Caco-2 (cell line): ENCODE results near the gene HORMAD2. TPM values are rescaled to one million over a fixed set of nuclear protein-coding genes. Genes with fewer than 3 reads are reported as not detected.
A peak's percentile ranks its signal among the peaks of the same experiment; 100 is the strongest.
"Not testable (repeated sequence)": the region's sequence is repeated elsewhere in the genome, so short reads cannot be mapped to it uniquely, and the experiment has no call there.

ENCODE experiments used
- BruUV-seq: library from RNA; stranded (reverse); fragments of 400-500 nt; replicated peaks from 2 replicates; lab custom pipeline; 2021; lab: Mats Ljungman, UMichigan
- CTCF ChIA-PET: fragments of 300-600 bp; sonication (Branson Sonifier 250); formaldehyde crosslinking; loops from one replicate; lab custom pipeline; 2022; ENCODE audit warnings: antibody characterized with exemption; lab: Charles Lee
- POLR2A ChIA-PET: fragments of 300-600 bp; sonication (Branson Sonifier 250); formaldehyde crosslinking; loops from one replicate; lab custom pipeline; 2022; ENCODE audit warnings: antibody characterized with exemption; lab: Charles Lee
- DNase-seq, 2 experiments: peaks; one replicate each; pipeline versions ENCODE4 v3.0.0 to v3.0.0-alpha.2; 2020 to 2022
- H3K27me3 ChIP-seq: replicated peaks from 2 replicates; pipeline ENCODE4 v1.6.0; 2011; ENCODE audit warnings: low read length; ENCODE audit not compliant: control insufficient read depth, insufficient read depth
- H3K36me3 ChIP-seq: 2 replicates; pipeline ENCODE4 v1.5.1; 2011; ENCODE audit warnings: low read length; ENCODE audit not compliant: control insufficient read depth, insufficient read depth
- H3K4me1 ChIP-seq: fragments of 250-450 bp; sonication (Bioruptor Pico); 2 replicates; pipeline ENCODE4 v1.5.1; 2020; ENCODE audit warnings: mild to moderate bottlenecking
- H3K4me3 ChIP-seq: 2 replicates; pipeline ENCODE4 v1.5.1; 2011; ENCODE audit warnings: low read depth, mild to moderate bottlenecking, control low read depth, low read length
- H3K9me3 ChIP-seq: fragments of 250-450 bp; sonication (Bioruptor Pico); 2 replicates; pipeline ENCODE4 v1.5.1; 2020; ENCODE audit warnings: mild to moderate bottlenecking, moderate library complexity
- H3K27ac Mint-ChIP-seq: one replicate; pipeline ENCODE4 v1.8.0; 2022; ENCODE audit warnings: mixed read lengths; ENCODE audit not compliant: unreplicated experiment
- H3K27me3 Mint-ChIP-seq: one replicate; pipeline ENCODE4 v1.8.0; 2022; ENCODE audit warnings: mixed read lengths; ENCODE audit not compliant: insufficient read depth, unreplicated experiment
- H3K36me3 Mint-ChIP-seq: one replicate; pipeline ENCODE4 v1.8.0; 2022; ENCODE audit warnings: mild to moderate bottlenecking, mixed read lengths; ENCODE audit not compliant: insufficient read depth, unreplicated experiment
- H3K4me1 Mint-ChIP-seq: one replicate; pipeline ENCODE4 v1.8.0; 2022; ENCODE audit warnings: low read depth, mixed read lengths; ENCODE audit not compliant: unreplicated experiment
- H3K4me3 Mint-ChIP-seq: one replicate; pipeline ENCODE4 v1.8.0; 2022; ENCODE audit warnings: mild to moderate bottlenecking, moderate library complexity, mixed read lengths; ENCODE audit not compliant: unreplicated experiment
- H3K9me3 Mint-ChIP-seq: one replicate; pipeline ENCODE4 v1.8.0; 2022; ENCODE audit warnings: mixed read lengths; ENCODE audit not compliant: unreplicated experiment
- CTCF ChIP-seq, 2 experiments: fragments of 200-600 bp in 1 of 2; IDR thresholded peaks; 1 replicate in 1 of 2; 2 replicates in 1 of 2; pipeline versions ENCODE4 v1.5.1 to v1.8.0; 2011 to 2022; ENCODE audit warnings: antibody characterized with exemption in 1 of 2, control low read depth in 1 of 2, inconsistent platforms in 1 of 2, low read depth in 1 of 2, low read length in 1 of 2, mild to moderate bottlenecking in 1 of 2, moderate library complexity in 1 of 2; ENCODE audit not compliant: insufficient read depth in 1 of 2, severe bottlenecking in 1 of 2, unreplicated experiment in 1 of 2
- intact Hi-C: fragments of 100-400 bp; cut with micrococcal nuclease; formaldehyde crosslinking; loops from one replicate; pipeline ENCODE4 v1.10.0; 2022; ENCODE audit not compliant: unreplicated experiment
- total RNA-seq: library from RNA; stranded (reverse); gene quantifications from 2 replicates; pipeline ENCODE4 v1.2.3, GENCODE V29; 2022

Gene HORMAD2
- total RNA-seq, 1 experiment from 2014 or later = 3.1 TPM

- Mint-ChIP-seq H3K4me3 (peak overlapping the region; percentile 59), H3K9me3 (no peaks in the 10 kb centered on the region), H3K4me1 (peaks cover 33% of the 10 kb centered on the region), H3K27me3 (no peaks in the 10 kb centered on the region), H3K36me3 (no peaks in the 10 kb centered on the region), H3K27ac (peak overlapping the region; percentile 63)
- Histone ChIP-seq H3K4me1 (peaks cover 27% of the 10 kb centered on the region), H3K9me3 (no peaks in the 10 kb centered on the region), H3K27me3 (no peaks in the 10 kb centered on the region), H3K4me3 (no peak overlapping the region), H3K36me3 (no peaks in the 10 kb centered on the region)
- DNase-seq = no peak
- intact Hi-C loops = no loop called here
- no peak for TF ChIP-seq CTCF (IDR thresholded peaks at IDR 0.05; ENCODE audit: insufficient read depth in 1 of 2, low read depth in 1 of 2, low read length in 1 of 2, severe bottlenecking in 1 of 2, unreplicated experiment in 1 of 2)
- POLR2A ChIA-PET = no interaction called here
- TSS peak; percentile 14 for BruUV-seq
- CTCF ChIA-PET = interaction anchor here (0.5 to 2.0 kb wide), 5 partner anchors 10 to 230 kb away, joined by 3 to 16 read pairs (median 4); no protein-coding TSS in a partner anchor
Observed at GRCh38 chr22:30078320-30079311, 1.6 kb upstream of the HORMAD2 start.

- DNase-seq = no peak
- H3K4me3 Mint-ChIP-seq = no peak overlapping the region
- intact Hi-C loops = loop anchor here (10.0 kb wide), 1 partner anchor 316 kb away; the partner anchor contains the start of genes UQCR10 and ZMAT5
- H3K4me1 Mint-ChIP-seq = peaks cover 23% of the 10 kb centered on the region
- no peaks in the 10 kb centered on the region for H3K36me3 Mint-ChIP-seq
- ChIA-PET CTCF (no interaction called here), POLR2A (no interaction called here)
- no peaks in the 10 kb centered on the region for H3K27me3 Mint-ChIP-seq
- Histone ChIP-seq H3K9me3 (peaks cover 5% of the 10 kb centered on the region; the same call in 1 of the 2 replicates), H3K36me3 (no peaks in the 10 kb centered on the region), H3K4me1 (peaks cover 27% of the 10 kb centered on the region), H3K27me3 (no peaks in the 10 kb centered on the region), H3K4me3 (no peak overlapping the region)
- no peak overlapping the region for H3K27ac Mint-ChIP-seq
- no peaks in the 10 kb centered on the region for H3K9me3 Mint-ChIP-seq
- BruUV-seq = no TSS peak
- TF ChIP-seq CTCF (IDR thresholded peaks at IDR 0.05; ENCODE audit: insufficient read depth in 1 of 2, low read depth in 1 of 2, low read length in 1 of 2, severe bottlenecking in 1 of 2, unreplicated experiment in 1 of 2) = no peak
Observed at GRCh38 chr22:30080805-30081204, 541 bp downstream of the HORMAD2 start.

GRCh38 chr22:30086496-30086895 is 6.2 kb downstream of the HORMAD2 start:
- no peaks in the 10 kb centered on the region for H3K27me3 ChIP-seq
- H3K9me3 ChIP-seq = peaks cover 5% of the 10 kb centered on the region; the same call in 1 of the 2 replicates
- H3K9me3 Mint-ChIP-seq = no peaks in the 10 kb centered on the region
- no peak for DNase-seq
- no peaks in the 10 kb centered on the region for H3K27me3 Mint-ChIP-seq
- intact Hi-C loops = loop anchor here (5.0 to 10.0 kb wide), 4 partner anchors 79 to 399 kb away; partner anchors contain the start of genes MTMR3, UQCR10 and ZMAT5
- no peaks in the 10 kb centered on the region for H3K36me3 Mint-ChIP-seq
- no peak overlapping the region for H3K27ac Mint-ChIP-seq
- no peak overlapping the region for H3K4me3 ChIP-seq
- ChIA-PET CTCF (no interaction called here), POLR2A (no interaction called here)
- no TSS peak for BruUV-seq
- H3K36me3 ChIP-seq = no peaks in the 10 kb centered on the region
- no peak for TF ChIP-seq CTCF (IDR thresholded peaks at IDR 0.05; ENCODE audit: insufficient read depth in 1 of 2, low read depth in 1 of 2, low read length in 1 of 2, severe bottlenecking in 1 of 2, unreplicated experiment in 1 of 2)
- H3K4me1 ChIP-seq = no peaks in the 10 kb centered on the region
- no peaks in the 10 kb centered on the region for H3K4me1 Mint-ChIP-seq
- H3K4me3 Mint-ChIP-seq = no peak overlapping the region

GRCh38 chr22:30087037-30087436 is 6.8 kb downstream of the HORMAD2 start:
- BruUV-seq, H3K4me3 Mint-ChIP-seq, H3K4me1 ChIP-seq, H3K36me3 Mint-ChIP-seq, CTCF ChIA-PET, H3K27ac Mint-ChIP-seq, H3K9me3 ChIP-seq, DNase-seq, H3K27me3 Mint-ChIP-seq, H3K4me3 ChIP-seq, H3K9me3 Mint-ChIP-seq, H3K4me1 Mint-ChIP-seq, POLR2A ChIA-PET, H3K27me3 ChIP-seq, H3K36me3 ChIP-seq: not testable (repeated sequence)
- intact Hi-C loops = loop anchor here (5.0 to 10.0 kb wide), 4 partner anchors 80 to 400 kb away; partner anchors contain the start of genes MTMR3, UQCR10 and ZMAT5
